H1 (cell line): Measurements from ENCODE around the gene NFIC. TPM values are rescaled to one million over a fixed set of nuclear protein-coding genes. Genes with fewer than 3 reads are reported as not detected.

Experiments
- CTCF ChIA-PET: fragments of 300-600 bp; sonication (Branson Sonifier 250); formaldehyde crosslinking; loops from one replicate; lab custom pipeline; 2021; ENCODE audit not compliant: partially characterized antibody; lab: Charles Lee
- POLR2A ChIA-PET: fragments of 300-600 bp; sonication (Branson Sonifier 250); formaldehyde crosslinking; loops from one replicate; lab custom pipeline; 2021; ENCODE audit warnings: inconsistent platforms; ENCODE audit not compliant: partially characterized antibody; lab: Charles Lee
- DNase-seq, 2 experiments: peaks; one replicate each; pipeline versions ENCODE4 v3.0.0 to v3.0.0-alpha.2; 2010 to 2022; ENCODE audit warnings: low spot score in 2 of 2, low read depth in 1 of 2, mixed read lengths in 1 of 2
- FAIRE-seq: peaks from 2 replicates; lab custom pipeline; 2011; peaks lifted over from hg19 to GRCh38; lab: Jason Lieb, UNC
- H2AFZ ChIP-seq: 2 replicates; pipeline ENCODE4 v1.8.1; 2012; ENCODE audit warnings: low read length, inconsistent platforms
- H2AK5ac ChIP-seq: 2 replicates; pipeline ENCODE4 v1.6.1; 2013; ENCODE audit warnings: low read depth, low read length
- H2BK120ac ChIP-seq: replicated peaks from 2 replicates; pipeline ENCODE3; 2013; ENCODE audit warnings: low read depth, low read length, inconsistent platforms
- H2BK12ac ChIP-seq: 2 replicates; pipeline ENCODE4 v1.6.1; 2013; ENCODE audit warnings: low read depth, low read length
- H2BK15ac ChIP-seq: 2 replicates; pipeline ENCODE4 v1.6.1; 2013; ENCODE audit warnings: low read length
- H2BK20ac ChIP-seq: 2 replicates; pipeline ENCODE4 v1.6.1; 2013; ENCODE audit warnings: low read length
- H2BK5ac ChIP-seq: 2 replicates; pipeline ENCODE4 v1.6.1; 2013; ENCODE audit warnings: low read depth, low read length
- H3K14ac ChIP-seq: 2 replicates; pipeline ENCODE4 v1.6.1; 2013; ENCODE audit warnings: inconsistent platforms; ENCODE audit not compliant: insufficient read length
- H3K18ac ChIP-seq: 2 replicates; pipeline ENCODE4 v1.6.1; 2013; ENCODE audit warnings: low read length; ENCODE audit errors: extremely low read depth
- H3K23ac ChIP-seq: 2 replicates; pipeline ENCODE4 v1.6.1; 2013; ENCODE audit warnings: inconsistent platforms; ENCODE audit not compliant: insufficient read length
- H3K23me2 ChIP-seq: 2 replicates; pipeline ENCODE4 v1.6.1; 2013; ENCODE audit warnings: low read depth, low read length
- H3K27ac ChIP-seq: 2 replicates; pipeline ENCODE4 v1.6.1; 2011; ENCODE audit warnings: low read depth, low read length, inconsistent platforms
- H3K27me3 ChIP-seq, 4 experiments: replicated peaks in 1 of 4; 1 replicate in 1 of 4; 2 replicates in 3 of 4; pipeline versions ENCODE4 v1.6.1 to v1.8.1; 2011 to 2013; ENCODE audit warnings: low read length in 3 of 4, mild to moderate bottlenecking in 3 of 4, inconsistent platforms in 2 of 4, mixed read lengths in 2 of 4, moderate library complexity in 1 of 4; ENCODE audit not compliant: control insufficient read depth in 3 of 4, insufficient read depth in 3 of 4; ENCODE audit errors: extremely low read depth in 1 of 4
- H3K36me3 ChIP-seq, 4 experiments: 2 replicates each; pipeline versions ENCODE4 v1.6.1 to v1.8.1; 2011 to 2013; ENCODE audit warnings: mild to moderate bottlenecking in 4 of 4, low read length in 3 of 4, moderate library complexity in 2 of 4, control low read depth in 1 of 4, inconsistent platforms in 1 of 4; ENCODE audit not compliant: insufficient read depth in 4 of 4, control insufficient read depth in 2 of 4
- H3K4ac ChIP-seq: replicated peaks from 2 replicates; pipeline ENCODE3; 2013; ENCODE audit warnings: low read length, low read depth, mixed read lengths, inconsistent platforms; ENCODE audit not compliant: insufficient read length
- H3K4me1 ChIP-seq, 4 experiments: replicated peaks in 1 of 4; 1 replicate in 1 of 4; 2 replicates in 3 of 4; pipeline versions ENCODE4 v1.6.1 to v1.8.1; 2011 to 2013; ENCODE audit warnings: low read length in 3 of 4, inconsistent platforms in 2 of 4, mixed read lengths in 1 of 4; ENCODE audit not compliant: insufficient read depth in 4 of 4, control insufficient read depth in 3 of 4
- H3K4me2 ChIP-seq, 2 experiments: 2 replicates each; pipeline versions ENCODE4 v1.6.1 to v1.8.1; 2011 to 2013; ENCODE audit warnings: low read depth in 2 of 2, low read length in 2 of 2, control low read depth in 1 of 2, inconsistent platforms in 1 of 2, mild to moderate bottlenecking in 1 of 2; ENCODE audit not compliant: insufficient read depth in 1 of 2
- H3K4me3 ChIP-seq, 4 experiments: fragments of 200-600, 300-600 bp in 1 of 4; sonication (generic), shearing (Covaris generic), sonication (Bioruptor Twin) in 1 of 4; 2 replicates each; pipeline versions ENCODE4 v1.5.1 to v1.8.1; 2011 to 2016; ENCODE audit warnings: low read length in 4 of 4, low read depth in 3 of 4, control low read depth in 2 of 4, inconsistent platforms in 2 of 4, mild to moderate bottlenecking in 2 of 4, mixed read lengths in 1 of 4, moderate library complexity in 1 of 4; ENCODE audit not compliant: insufficient read depth in 2 of 4; ENCODE audit errors: extremely low read depth in 1 of 4
- H3K56ac ChIP-seq: replicated peaks from 2 replicates; pipeline ENCODE3; 2013; ENCODE audit warnings: low read depth, mild to moderate bottlenecking, mixed read lengths, low read length, inconsistent platforms; ENCODE audit not compliant: insufficient read length
- H3K79me1 ChIP-seq: 2 replicates; pipeline ENCODE4 v1.6.1; 2013; ENCODE audit warnings: low read depth, low read length, control low read depth
- H3K79me2 ChIP-seq, 2 experiments: 2 replicates each; pipeline versions ENCODE4 v1.6.1 to v1.8.1; 2012 to 2013; ENCODE audit warnings: low read length in 2 of 2, mild to moderate bottlenecking in 2 of 2, inconsistent platforms in 1 of 2; ENCODE audit not compliant: insufficient read depth in 2 of 2, control insufficient read depth in 1 of 2
- H3K9ac ChIP-seq, 4 experiments: replicated peaks in 1 of 4; 1 replicate in 1 of 4; 2 replicates in 3 of 4; pipeline versions ENCODE4 v1.6.1 to v1.8.1; 2011 to 2013; ENCODE audit warnings: low read depth in 3 of 4, low read length in 3 of 4, control low read depth in 2 of 4, mild to moderate bottlenecking in 2 of 4, moderate library complexity in 2 of 4, inconsistent platforms in 1 of 4; ENCODE audit errors: extremely low read depth in 1 of 4
- H3K9me3 ChIP-seq, 2 experiments: 2 replicates each; pipeline versions ENCODE4 v1.6.1 to v1.8.1; 2012 to 2013; ENCODE audit warnings: mild to moderate bottlenecking in 2 of 2, moderate library complexity in 2 of 2, control low read depth in 1 of 2, inconsistent platforms in 1 of 2, low read depth in 1 of 2, low read length in 1 of 2, mixed read lengths in 1 of 2; ENCODE audit not compliant: insufficient read depth in 2 of 2
- H4K20me1 ChIP-seq, 2 experiments: replicated peaks in 1 of 2; 2 replicates each; pipeline versions ENCODE3 to v1.8.1; 2011 to 2013; ENCODE audit warnings: inconsistent platforms in 2 of 2, low read length in 2 of 2, mild to moderate bottlenecking in 1 of 2; ENCODE audit not compliant: insufficient read depth in 2 of 2, control insufficient read depth in 1 of 2
- H4K5ac ChIP-seq: 2 replicates; pipeline ENCODE4 v1.6.1; 2013; ENCODE audit warnings: low read length, low read depth, mixed read lengths, inconsistent platforms; ENCODE audit not compliant: insufficient read length
- H4K8ac ChIP-seq: 2 replicates; pipeline ENCODE4 v1.8.0; 2013; ENCODE audit warnings: mild to moderate bottlenecking, moderate library complexity, low read length, inconsistent platforms; ENCODE audit not compliant: insufficient read depth; ENCODE audit errors: extremely low read depth
- H4K91ac ChIP-seq: replicated peaks from 2 replicates; pipeline ENCODE3; 2013; ENCODE audit warnings: low read length, mixed read lengths, inconsistent platforms; ENCODE audit not compliant: insufficient read length
- ASH2L ChIP-seq: fragments of 200-600, 300-600 bp; sonication (generic); IDR thresholded peaks from one replicate; pipeline ENCODE4 v1.7.1; 2017; ENCODE audit warnings: low read length
- BRCA1 ChIP-seq: IDR thresholded peaks from 2 replicates; pipeline ENCODE4 v1.6.1; 2012; ENCODE audit warnings: low read depth, low read length, improper control_type of control experiment
- CEBPB ChIP-seq: IDR thresholded peaks from 2 replicates; pipeline ENCODE4 v1.6.1; 2012; ENCODE audit warnings: low read depth, low read length
- CTBP2 ChIP-seq: IDR thresholded peaks from 2 replicates; pipeline ENCODE4 v1.7.0; 2011; ENCODE audit warnings: borderline replicate concordance, mild to moderate bottlenecking, moderate library complexity, mixed read lengths, low read length; ENCODE audit not compliant: insufficient read depth, insufficient read length
- EP300 ChIP-seq, 2 experiments: IDR thresholded peaks; 1 replicate in 1 of 2; 2 replicates in 1 of 2; pipeline ENCODE4 v1.6.1; 2011 to 2012; ENCODE audit warnings: low read depth in 2 of 2, low read length in 2 of 2, mild to moderate bottlenecking in 2 of 2, borderline replicate concordance in 1 of 2, inconsistent platforms in 1 of 2, moderate library complexity in 1 of 2
- JUN ChIP-seq: IDR thresholded peaks from 2 replicates; pipeline ENCODE4 v1.6.1; 2011; ENCODE audit warnings: low read depth, mild to moderate bottlenecking, improper control_type of control experiment, low read length
- SAP30 ChIP-seq: fragments of 300-600 bp; sonication (generic); IDR thresholded peaks from 2 replicates; pipeline ENCODE4 v1.7.1; 2012; ENCODE audit warnings: low read length, moderate library complexity, mild to moderate bottlenecking, inconsistent platforms; ENCODE audit not compliant: insufficient read depth, insufficient replicate concordance
- SP4 ChIP-seq: IDR thresholded peaks from 2 replicates; pipeline ENCODE4 v1.6.1; 2012; ENCODE audit warnings: low read length, inconsistent platforms
- TEAD4 ChIP-seq: IDR thresholded peaks from 2 replicates; pipeline ENCODE4 v1.6.1; 2012; ENCODE audit warnings: low read depth, low read length, inconsistent platforms, mixed read lengths
- USF2 ChIP-seq: IDR thresholded peaks from 2 replicates; pipeline ENCODE4 v1.6.1; 2011; ENCODE audit warnings: low read length, improper control_type of control experiment
- ZNF274 ChIP-seq: IDR thresholded peaks from 2 replicates; pipeline ENCODE4 v1.7.0; 2012; ENCODE audit warnings: low read length, borderline replicate concordance; ENCODE audit errors: extremely low read depth
- WGBS, 2 experiments: shearing (Covaris generic) in 1 of 2; methylation state at CpG; one replicate each; pipeline versions ENCODE4 v1.1.6 to v1.1.7; 2013 to 2015; ENCODE audit warnings: low lambda C conversion rate in 2 of 2, mixed read lengths in 2 of 2, inconsistent platforms in 1 of 2, low coverage in 1 of 2, missing lambda C conversion rate in 1 of 2; ENCODE audit not compliant: insufficient replicate concordance in 2 of 2, insufficient coverage in 1 of 2, insufficient read length in 1 of 2; ENCODE audit errors: extremely low coverage in 1 of 2, missing lambda C conversion rate in 1 of 2; 5-methylcytosine and 5-hydroxymethylcytosine counted together
- polyA plus RNA-seq, 7 experiments: library from polyadenylated mRNA; depleted of rRNA in 3 of 7; stranded (reverse) in 5 of 7; unstranded in 2 of 7; fragments of >200 nt in 5 of 7; fragments of 200-250 nt in 2 of 7; gene quantifications; 1 replicate in 5 of 7; 2 replicates in 1 of 7; 4 replicates in 1 of 7; pipeline versions ENCODE4 v1.2.1 to v1.2.3, GENCODE V29; 2011 to 2013; ENCODE audit warnings: missing spikeins in 2 of 7, mixed read lengths in 2 of 7
- total RNA-seq: library from RNA; stranded (reverse); fragmentation: NEBNext Ultra II Directional; extraction: Animal tissue kit (Norgen Biotek cat#: 25700); gene quantifications from 2 replicates; pipeline ENCODE4 v1.2.1, GENCODE V29; 2021

Gene NFIC
- total and polyA plus RNA-seq, 2 of the 8 experiments (the other 6 are each of a cell fraction or from before 2014, with no cell fraction given) = 0.56 to 3.2 TPM

- H3K27me3 ChIP-seq = no peaks in the 10 kb centered on the region
- H3K18ac ChIP-seq = no peak overlapping the region
- no peaks in the 10 kb centered on the region for H3K36me3 ChIP-seq
- no peak overlapping the region for H2AK5ac ChIP-seq
- H4K20me1 ChIP-seq = peaks cover 0 to 5% of the 10 kb centered on the region in 2 experiments
- TF ChIP-seq BRCA1 (no peak), ASH2L (no peak), SP4 (no peak), EP300 (IDR thresholded peaks at IDR 0.05; ENCODE audit: borderline replicate concordance in 1 of 2, low read depth in 2 of 2, low read length in 2 of 2) (no peak), TEAD4 (no peak), USF2 (no peak), ZNF274 (no peak), SAP30 (no peak), CTBP2 (no peak), JUN (no peak), CEBPB (no peak)
- no peak overlapping the region for H3K27ac ChIP-seq
- H4K91ac ChIP-seq = no peak overlapping the region
- no peak overlapping the region for H3K4me3 ChIP-seq
- ChIA-PET CTCF (interaction anchor here (0.5 to 3.2 kb wide), 7 partner anchors 11 to 213 kb away, joined by 3 to 12 read pairs (median 4); no protein-coding TSS in a partner anchor), POLR2A (interaction anchor here (0.6 to 2.0 kb wide), 2 partner anchors 13 to 15 kb away, joined by 3 to 5 read pairs; no protein-coding TSS in a partner anchor)
- no peak overlapping the region for H2BK120ac ChIP-seq
- no peak overlapping the region for H3K4me2 ChIP-seq
- no peak overlapping the region for H4K5ac ChIP-seq
- H3K79me2 ChIP-seq = no peaks in the 10 kb centered on the region
- H3K23me2 ChIP-seq = peaks cover 2% of the 10 kb centered on the region; the same call in 1 of the 2 replicates
- no peak overlapping the region for H2BK20ac ChIP-seq
- no peaks in the 10 kb centered on the region for H3K79me1 ChIP-seq
- H3K9me3 ChIP-seq = no peaks in the 10 kb centered on the region
- no peak overlapping the region for H3K14ac ChIP-seq
- H4K8ac ChIP-seq = no peak overlapping the region
- H3K23ac ChIP-seq = no peak overlapping the region
- FAIRE-seq = no peak
- peaks cover 3 to 15% (median 10%) of the 10 kb centered on the region in 4 experiments for H3K4me1 ChIP-seq
- H2AFZ ChIP-seq = no peak overlapping the region
- 91% methylated on average over 15 of the region's 15 CpGs; no CpG with 5 or more reads in 1 of the 2 experiments for WGBS, 2 experiments
- H2BK15ac ChIP-seq = no peak overlapping the region
- H2BK12ac ChIP-seq = no peak overlapping the region
- no peak overlapping the region for H2BK5ac ChIP-seq
- no peak overlapping the region for H3K4ac ChIP-seq
- no peak for DNase-seq
- H3K56ac ChIP-seq = no peak overlapping the region
- no peak overlapping the region for H3K9ac ChIP-seq
Observed at GRCh38 chr19:3442487-3443071, 76.2 kb downstream of the NFIC start.
